K562 (cell line): ENCODE results near the gene PNMT. TPM values are rescaled to one million over a fixed set of nuclear protein-coding genes. Genes with fewer than 3 reads are reported as not detected.
A peak's percentile ranks its signal among the peaks of the same experiment; 100 is the strongest.

Experiments used
- ATAC-seq: fragments of 200-7000 bp; cut with Tn5 transposase; 3 replicates; pipeline ENCODE4 v1.9.1; 2020; ENCODE audit warnings: moderate library complexity
- BruUV-seq: library from RNA; stranded (reverse); fragments of 400-500 nt; replicated peaks from 2 replicates; lab custom pipeline; 2021; lab: Mats Ljungman, UMichigan
- CTCF ChIA-PET: fragments of 300-600 bp; formaldehyde crosslinking; extraction: SDS; loops from one replicate; lab custom pipeline; 2021; ENCODE audit warnings: low intra/inter-chr PET ratio; lab: Yijun Ruan, JAX
- POLR2A ChIA-PET: fragments of 300-600, 350-650 bp; sonication (Branson Sonifier 250); formaldehyde crosslinking; extraction: SDS; loops from one replicate; lab custom pipeline; 2021; ENCODE audit warnings: antibody characterized with exemption, inconsistent platforms; lab: Yijun Ruan, JAX
- DNase-seq, 4 experiments: peaks; one replicate each; pipeline versions ENCODE4 v3.0.0 to v3.0.0-alpha.2; 2011 to 2018; ENCODE audit warnings: low spot score in 3 of 4, mixed read lengths in 3 of 4; ENCODE audit errors: extremely low read depth in 1 of 4
- FAIRE-seq: peaks from 2 replicates; lab custom pipeline; 2011; peaks lifted over from hg19 to GRCh38; lab: Jason Lieb, UNC
- H2AFZ ChIP-seq: 2 replicates; pipeline ENCODE4 v1.6.0; 2011; ENCODE audit warnings: low read depth, low read length, control low read depth, inconsistent platforms
- H3K27ac ChIP-seq: fragments of 200-600 bp; 3 replicates; pipeline ENCODE4 v1.8.0; 2011; ENCODE audit warnings: low read depth, mild to moderate bottlenecking, control low read depth, inconsistent platforms, low read length, moderate library complexity, mixed read lengths; ENCODE audit errors: extremely low read depth
- H3K27me3 ChIP-seq, 2 experiments: fragments of 300-600 bp in 1 of 2; 2 replicates in 1 of 2; 3 replicates in 1 of 2; pipeline versions ENCODE4 v1.6.0 to v1.8.0; 2011; ENCODE audit warnings: inconsistent platforms in 2 of 2, low read length in 2 of 2, mild to moderate bottlenecking in 1 of 2, mixed read lengths in 1 of 2, moderate library complexity in 1 of 2; ENCODE audit not compliant: control insufficient read depth in 2 of 2, insufficient read depth in 2 of 2
- H3K36me3 ChIP-seq: fragments of 300-600 bp; 3 replicates; pipeline ENCODE4 v1.8.0; 2011; ENCODE audit warnings: mild to moderate bottlenecking, low read length, inconsistent platforms; ENCODE audit not compliant: control insufficient read depth, insufficient read depth
- H3K4me1 ChIP-seq, 2 experiments: fragments of 200-600 bp in 1 of 2; replicated peaks in 1 of 2; 2 replicates in 1 of 2; 3 replicates in 1 of 2; pipeline versions ENCODE4 v1.5.1 to v1.8.0; 2011; ENCODE audit warnings: inconsistent platforms in 2 of 2, low read length in 2 of 2, mild to moderate bottlenecking in 1 of 2, mixed read lengths in 1 of 2, moderate library complexity in 1 of 2; ENCODE audit not compliant: control insufficient read depth in 2 of 2, insufficient read depth in 2 of 2
- H3K4me2 ChIP-seq: 2 replicates; pipeline ENCODE4 v1.6.1; 2011; ENCODE audit warnings: low read length, control low read depth, inconsistent platforms, mixed read lengths; ENCODE audit not compliant: insufficient read depth
- H3K4me3 ChIP-seq: fragments of 200-600 bp; sonication (generic), shearing (Covaris generic); 2 replicates; pipeline ENCODE4 v1.5.1; 2016; ENCODE audit warnings: control low read depth, inconsistent platforms
- H3K79me2 ChIP-seq: fragments of 200-600 bp; 3 replicates; pipeline ENCODE4 v1.8.0; 2011; ENCODE audit warnings: low read length, inconsistent platforms; ENCODE audit not compliant: control insufficient read depth, insufficient read depth
- H3K9ac ChIP-seq, 2 experiments: 2 replicates each; pipeline versions ENCODE4 v1.6.0 to v1.6.1; 2011; ENCODE audit warnings: low read depth in 2 of 2, low read length in 2 of 2, control low read depth in 1 of 2, inconsistent platforms in 1 of 2, mild to moderate bottlenecking in 1 of 2, mixed read lengths in 1 of 2; ENCODE audit not compliant: insufficient read depth in 1 of 2
- H3K9me1 ChIP-seq: one replicate; pipeline ENCODE4 v1.6.0; 2011; ENCODE audit warnings: inconsistent platforms, mild to moderate bottlenecking, low read length, moderate library complexity; ENCODE audit not compliant: control insufficient read depth, insufficient read depth
- H3K9me3 ChIP-seq: replicated peaks from 2 replicates; pipeline ENCODE4 v1.5.1; 2011; ENCODE audit warnings: low read depth, low read length, inconsistent platforms; ENCODE audit not compliant: control insufficient read depth, insufficient read depth
- H4K20me1 ChIP-seq: replicated peaks from 2 replicates; pipeline ENCODE4 v1.6.1; 2011; ENCODE audit warnings: low read length, inconsistent platforms, mixed read lengths; ENCODE audit not compliant: control insufficient read depth, insufficient read depth
- ARID4B ChIP-seq: sonication (generic); formaldehyde crosslinking; IDR thresholded peaks from 2 replicates; pipeline ENCODE4 v1.8.0; 2022; ENCODE audit warnings: mild to moderate bottlenecking, missing genetic modification reagents
- POLR2G ChIP-seq: fragments of 200-400 bp; formaldehyde crosslinking; IDR thresholded peaks from 2 replicates; pipeline ENCODE4 v1.6.1; 2017; ENCODE audit warnings: low read depth, mild to moderate bottlenecking, antibody characterized with exemption, low read length, moderate library complexity
- ZBTB43 ChIP-seq: sonication (generic); formaldehyde crosslinking; IDR thresholded peaks from 2 replicates; pipeline ENCODE4 v1.8.0; 2023; ENCODE audit warnings: mild to moderate bottlenecking, missing genetic modification reagents
- ZBTB7A ChIP-seq: IDR thresholded peaks from 2 replicates; pipeline ENCODE4 v1.6.1; 2011; ENCODE audit warnings: low read depth, mild to moderate bottlenecking, low read length, moderate library complexity, borderline replicate concordance; ENCODE audit not compliant: control insufficient read depth
- WGBS: fragments of 100-300 bp; shearing (Covaris generic); methylation state at CpG from one replicate; pipeline ENCODE4 v1.1.6; 2016; ENCODE audit warnings: low coverage, mixed read lengths; ENCODE audit not compliant: insufficient coverage; ENCODE audit errors: missing lambda C conversion rate; 5-methylcytosine and 5-hydroxymethylcytosine counted together
- in situ Hi-C: fragments of 300-500 bp; cut with MboI; formaldehyde crosslinking; loops from 4 replicates; pipeline ENCODE4 v1.15.0; 2018; ENCODE audit warnings: inconsistent platforms, mixed read lengths
- intact Hi-C: fragments of 100-400 bp; cut with micrococcal nuclease; formaldehyde crosslinking; loops from 2 replicates; pipeline ENCODE4 v1.14.2; 2022
- polyA plus RNA-seq, 8 experiments: library from polyadenylated mRNA; depleted of rRNA in 4 of 8; stranded (reverse) in 5 of 8; unstranded in 3 of 8; fragments of >200 nt; fragmentation: Nextera tagmentation in 2 of 8; fragmentation: Illumina TruSeq in 1 of 8; extraction: Ambion mirVana in 2 of 8; extraction: Trizol in 1 of 8; gene quantifications; 2 replicates each; pipeline versions ENCODE4 v1.2.1 to v1.2.3, GENCODE V29; 2011 to 2014; ENCODE audit warnings: inconsistent platforms in 1 of 8, missing spikeins in 1 of 8
- total RNA-seq, 7 experiments: library from RNA; depleted of rRNA in 6 of 7; stranded (reverse); fragments of >200 nt in 6 of 7; fragmentation: Illumina TruSeq in 2 of 7; extraction: Trizol in 2 of 7; gene quantifications; 2 replicates each; pipeline versions ENCODE4 v1.2.1 to v1.2.3, GENCODE V29; 2011 to 2021; ENCODE audit warnings: low replicate concordance in 1 of 7

PNMT gene
- total and polyA plus RNA-seq, 9 of the 15 experiments (the other 6 are each of a cell fraction or from before 2014, with no cell fraction given), result 0.55 to 18.1 (median 5.8) TPM

- POLR2A ChIA-PET, result interaction anchor here (0.6 to 1.5 kb wide), 2 partner anchors 9 to 20 kb away, joined by 4 to 5 read pairs; no protein-coding TSS in a partner anchor
- ATAC-seq, result no peak
- WGBS, result 85% methylated on average over 19 of the region's 22 CpGs
These were observed 5.5 kb upstream of the PNMT start for GRCh38 chr17:39662551-39663339.

More at GRCh38 chr17:39662551-39663339, 5.5 kb upstream of the PNMT start:
- CTCF ChIA-PET, result interaction anchor here (0.7 kb wide), 1 partner anchor 9 kb away, joined by 3 read pairs; no protein-coding TSS in a partner anchor
- no peak for FAIRE-seq
- intact Hi-C loops, result no loop called here
- no peak for TF ChIP-seq ARID4B (CRISPR knock-in tag)
- TF ChIP-seq ZBTB43, result no peak
- 0 out of 2 replicates have a peak, but pooled peaks have one; percentile 20 for TF ChIP-seq ZBTB7A
- TF ChIP-seq POLR2G, result peak; percentile 53; the same call in 1 of the 2 replicates
- TF ChIP-seq, all 486 proteins: peak for 2
- Histone ChIP-seq H3K36me3 (peaks cover 53% of the 10 kb centered on the region; the same call in 1 of the 3 replicates), H3K79me2 (no peaks in the 10 kb centered on the region), H4K20me1 (no peaks in the 10 kb centered on the region), H2AFZ (no peak overlapping the region), H3K9me3 (no peaks in the 10 kb centered on the region), H3K27me3 (no peaks in the 10 kb centered on the region), H3K9me1 (no peaks in the 10 kb centered on the region), H3K4me3 (no peak overlapping the region), H3K27ac (no peak overlapping the region), H3K4me2 (no peak overlapping the region), H3K9ac (peak overlapping the region in 1 of 2 experiments; percentile 75; a peak in 1 of 4 replicates), H3K4me1 (peaks cover 25 to 77% of the 10 kb centered on the region in 2 experiments)
- in situ Hi-C loops, result no loop called here
- no TSS peak for BruUV-seq
- DNase-seq, result no peak
